ENCODE results near the gene ANGEL2.

- TF ChIP-seq POLR2AphosphoS5 (IDR thresholded peaks at IDR 0.05) (no peak), CTCF (IDR thresholded peaks at IDR 0.05) (no peak)
Observed at GRCh38 chr1:213041443-213041842, 25.8 kb upstream of the ANGEL2 start.
